DND-41 (cell line): ENCODE measurements around the gene JOSD2.

ENCODE experiments used
- EZH2 ChIP-seq: IDR thresholded peaks from 3 replicates; pipeline ENCODE4 v1.6.1; 2012; ENCODE audit warnings: borderline replicate concordance, low read depth, mild to moderate bottlenecking, moderate library complexity, low read length, inconsistent platforms; ENCODE audit not compliant: severe bottlenecking
- TF ChIP-seq, protein P1 (sequence below): IDR thresholded peaks from 2 replicates; pipeline ENCODE4 v1.5.1; 2012; ENCODE audit warnings: borderline replicate concordance, low read length, moderate library complexity, mild to moderate bottlenecking; ENCODE audit not compliant: poor library complexity, severe bottlenecking; ENCODE audit errors: extremely low read depth

DNA sequence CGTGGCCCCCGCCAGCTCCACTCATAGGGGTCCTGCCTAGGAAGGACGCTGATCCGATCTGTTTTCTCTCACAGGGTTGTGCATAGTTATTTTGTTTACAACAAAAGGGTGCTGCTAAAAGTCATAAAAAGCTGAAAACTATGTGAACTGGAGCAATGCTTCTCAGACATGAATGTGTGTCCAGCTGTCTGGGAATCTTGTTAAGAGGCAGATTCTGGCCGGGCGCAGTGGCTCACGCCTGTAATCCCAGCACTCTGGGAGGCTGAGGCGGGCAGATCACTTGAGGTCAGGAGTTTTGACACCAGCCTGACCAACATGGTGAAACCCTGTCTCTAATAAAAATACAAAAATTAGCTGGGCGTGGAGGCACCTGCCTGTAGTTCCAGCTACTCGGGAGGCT, 48.6 kb upstream of the JOSD2 start:
- TF ChIP-seq, protein P1, sequence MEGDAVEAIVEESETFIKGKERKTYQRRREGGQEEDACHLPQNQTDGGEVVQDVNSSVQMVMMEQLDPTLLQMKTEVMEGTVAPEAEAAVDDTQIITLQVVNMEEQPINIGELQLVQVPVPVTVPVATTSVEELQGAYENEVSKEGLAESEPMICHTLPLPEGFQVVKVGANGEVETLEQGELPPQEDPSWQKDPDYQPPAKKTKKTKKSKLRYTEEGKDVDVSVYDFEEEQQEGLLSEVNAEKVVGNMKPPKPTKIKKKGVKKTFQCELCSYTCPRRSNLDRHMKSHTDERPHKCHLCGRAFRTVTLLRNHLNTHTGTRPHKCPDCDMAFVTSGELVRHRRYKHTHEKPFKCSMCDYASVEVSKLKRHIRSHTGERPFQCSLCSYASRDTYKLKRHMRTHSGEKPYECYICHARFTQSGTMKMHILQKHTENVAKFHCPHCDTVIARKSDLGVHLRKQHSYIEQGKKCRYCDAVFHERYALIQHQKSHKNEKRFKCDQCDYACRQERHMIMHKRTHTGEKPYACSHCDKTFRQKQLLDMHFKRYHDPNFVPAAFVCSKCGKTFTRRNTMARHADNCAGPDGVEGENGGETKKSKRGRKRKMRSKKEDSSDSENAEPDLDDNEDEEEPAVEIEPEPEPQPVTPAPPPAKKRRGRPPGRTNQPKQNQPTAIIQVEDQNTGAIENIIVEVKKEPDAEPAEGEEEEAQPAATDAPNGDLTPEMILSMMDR = no peak
- TF ChIP-seq EZH2 = no peak
